HL-60 (cell line): Measurements from ENCODE around the gene FYN.

ENCODE experiments used
- DNase-seq, 2 experiments: peaks; one replicate each; pipeline ENCODE4 v3.0.0-alpha.2; 2010 to 2020; ENCODE audit warnings: low read depth in 1 of 2, low spot score in 1 of 2
- H3K27ac ChIP-seq: fragments of 250-450 bp; sonication (Bioruptor Pico); replicated peaks from 2 replicates; pipeline ENCODE4 v1.5.1; 2020; ENCODE audit warnings: mild to moderate bottlenecking, moderate library complexity
- H3K27me3 ChIP-seq: fragments of 250-450 bp; sonication (Bioruptor Pico); 2 replicates; pipeline ENCODE4 v1.5.1; 2021; ENCODE audit warnings: mild to moderate bottlenecking, moderate library complexity; ENCODE audit not compliant: insufficient read depth, poor library complexity, severe bottlenecking
- H3K4me3 ChIP-seq: replicated peaks from 2 replicates; pipeline ENCODE4 v1.5.1; 2011; ENCODE audit warnings: mild to moderate bottlenecking, control low read depth, low read length; ENCODE audit not compliant: insufficient read depth
- GABPA ChIP-seq: IDR thresholded peaks from 2 replicates; pipeline ENCODE4 v1.6.1; 2012; ENCODE audit warnings: low read depth
- POLR2AphosphoS5 ChIP-seq: IDR thresholded peaks from 2 replicates; pipeline ENCODE4 v1.6.1; 2012; ENCODE audit warnings: low read depth
- SPI1 ChIP-seq: IDR thresholded peaks from 2 replicates; pipeline ENCODE4 v1.6.1; 2012; ENCODE audit warnings: low read depth, mild to moderate bottlenecking, borderline replicate concordance
- TF ChIP-seq, protein P1 (sequence below): IDR thresholded peaks from one replicate; pipeline ENCODE4 v1.5.1; 2011; ENCODE audit warnings: low read length, control low read depth, inconsistent platforms; ENCODE audit not compliant: insufficient read depth
- TF ChIP-seq, protein P2 (sequence below): IDR thresholded peaks from 2 replicates; pipeline ENCODE4 v1.6.1; 2012; ENCODE audit warnings: low read depth; ENCODE audit not compliant: insufficient replicate concordance

The FYN gene

GRCh38 chr6:111652156-111652555 is 221.1 kb downstream of the FYN start:
- DNase-seq, result no peak
- H3K27ac ChIP-seq, result no peak overlapping the region

DNA sequence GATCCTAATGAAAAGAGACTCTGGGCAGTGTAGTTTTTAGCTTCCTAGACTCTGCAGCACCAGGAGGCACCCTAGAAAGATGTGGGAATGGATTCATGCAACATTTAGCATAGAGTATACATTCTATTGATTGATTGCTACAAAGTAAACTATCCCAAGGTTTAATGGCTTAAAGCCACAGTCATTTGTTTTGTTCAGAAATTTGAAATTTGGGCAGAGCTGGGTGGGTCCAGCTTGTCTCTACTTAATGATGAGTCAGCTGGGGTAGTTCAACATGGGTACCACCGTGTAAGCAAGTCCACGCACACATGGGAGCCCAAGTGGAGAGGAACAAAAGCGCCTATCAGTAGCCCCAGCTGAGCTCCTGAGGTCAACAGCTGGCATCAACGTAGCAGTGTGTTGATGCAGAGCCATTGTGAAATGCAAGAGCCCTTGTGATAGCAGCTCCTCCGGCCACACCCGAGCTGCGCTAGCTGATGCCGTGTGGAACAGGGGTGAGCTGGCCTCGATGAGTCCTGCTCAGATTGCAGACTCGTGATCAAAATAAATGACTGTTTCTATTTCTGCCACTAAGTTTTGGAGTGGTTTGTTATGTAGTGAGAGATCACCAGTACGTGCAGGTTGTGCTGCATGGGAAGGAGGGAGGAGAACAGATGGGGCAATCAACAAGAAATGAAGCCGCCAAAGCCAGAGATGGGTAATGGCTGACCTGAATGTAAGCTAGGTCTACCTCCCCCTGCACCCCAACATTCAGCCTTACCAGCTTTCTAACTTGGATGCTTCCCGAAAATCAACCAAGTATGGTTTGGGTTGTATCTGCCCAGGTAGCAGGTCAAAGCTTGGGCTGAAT is 221.8 kb downstream of the FYN start:
- DNase-seq, result no peak
- no peak for TF ChIP-seq POLR2AphosphoS5
- TF ChIP-seq, protein P1, sequence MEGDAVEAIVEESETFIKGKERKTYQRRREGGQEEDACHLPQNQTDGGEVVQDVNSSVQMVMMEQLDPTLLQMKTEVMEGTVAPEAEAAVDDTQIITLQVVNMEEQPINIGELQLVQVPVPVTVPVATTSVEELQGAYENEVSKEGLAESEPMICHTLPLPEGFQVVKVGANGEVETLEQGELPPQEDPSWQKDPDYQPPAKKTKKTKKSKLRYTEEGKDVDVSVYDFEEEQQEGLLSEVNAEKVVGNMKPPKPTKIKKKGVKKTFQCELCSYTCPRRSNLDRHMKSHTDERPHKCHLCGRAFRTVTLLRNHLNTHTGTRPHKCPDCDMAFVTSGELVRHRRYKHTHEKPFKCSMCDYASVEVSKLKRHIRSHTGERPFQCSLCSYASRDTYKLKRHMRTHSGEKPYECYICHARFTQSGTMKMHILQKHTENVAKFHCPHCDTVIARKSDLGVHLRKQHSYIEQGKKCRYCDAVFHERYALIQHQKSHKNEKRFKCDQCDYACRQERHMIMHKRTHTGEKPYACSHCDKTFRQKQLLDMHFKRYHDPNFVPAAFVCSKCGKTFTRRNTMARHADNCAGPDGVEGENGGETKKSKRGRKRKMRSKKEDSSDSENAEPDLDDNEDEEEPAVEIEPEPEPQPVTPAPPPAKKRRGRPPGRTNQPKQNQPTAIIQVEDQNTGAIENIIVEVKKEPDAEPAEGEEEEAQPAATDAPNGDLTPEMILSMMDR, result no peak
- H3K27me3 ChIP-seq, result no peaks in the 10 kb centered on the region
- no peak overlapping the region for H3K4me3 ChIP-seq
- no peak overlapping the region for H3K27ac ChIP-seq

More at GRCh38 chr6:111652156-111652555, 221.1 kb downstream of the FYN start:
- Histone ChIP-seq H3K27me3 (no peaks in the 10 kb centered on the region), H3K4me3 (no peak overlapping the region)
- TF ChIP-seq GABPA, result no peak
- TF ChIP-seq, protein P2, sequence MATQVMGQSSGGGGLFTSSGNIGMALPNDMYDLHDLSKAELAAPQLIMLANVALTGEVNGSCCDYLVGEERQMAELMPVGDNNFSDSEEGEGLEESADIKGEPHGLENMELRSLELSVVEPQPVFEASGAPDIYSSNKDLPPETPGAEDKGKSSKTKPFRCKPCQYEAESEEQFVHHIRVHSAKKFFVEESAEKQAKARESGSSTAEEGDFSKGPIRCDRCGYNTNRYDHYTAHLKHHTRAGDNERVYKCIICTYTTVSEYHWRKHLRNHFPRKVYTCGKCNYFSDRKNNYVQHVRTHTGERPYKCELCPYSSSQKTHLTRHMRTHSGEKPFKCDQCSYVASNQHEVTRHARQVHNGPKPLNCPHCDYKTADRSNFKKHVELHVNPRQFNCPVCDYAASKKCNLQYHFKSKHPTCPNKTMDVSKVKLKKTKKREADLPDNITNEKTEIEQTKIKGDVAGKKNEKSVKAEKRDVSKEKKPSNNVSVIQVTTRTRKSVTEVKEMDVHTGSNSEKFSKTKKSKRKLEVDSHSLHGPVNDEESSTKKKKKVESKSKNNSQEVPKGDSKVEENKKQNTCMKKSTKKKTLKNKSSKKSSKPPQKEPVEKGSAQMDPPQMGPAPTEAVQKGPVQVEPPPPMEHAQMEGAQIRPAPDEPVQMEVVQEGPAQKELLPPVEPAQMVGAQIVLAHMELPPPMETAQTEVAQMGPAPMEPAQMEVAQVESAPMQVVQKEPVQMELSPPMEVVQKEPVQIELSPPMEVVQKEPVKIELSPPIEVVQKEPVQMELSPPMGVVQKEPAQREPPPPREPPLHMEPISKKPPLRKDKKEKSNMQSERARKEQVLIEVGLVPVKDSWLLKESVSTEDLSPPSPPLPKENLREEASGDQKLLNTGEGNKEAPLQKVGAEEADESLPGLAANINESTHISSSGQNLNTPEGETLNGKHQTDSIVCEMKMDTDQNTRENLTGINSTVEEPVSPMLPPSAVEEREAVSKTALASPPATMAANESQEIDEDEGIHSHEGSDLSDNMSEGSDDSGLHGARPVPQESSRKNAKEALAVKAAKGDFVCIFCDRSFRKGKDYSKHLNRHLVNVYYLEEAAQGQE, result no peak
- TF ChIP-seq SPI1, result no peak
- TF ChIP-seq, protein P1, result no peak
- TF ChIP-seq POLR2AphosphoS5, result no peak

DNA sequence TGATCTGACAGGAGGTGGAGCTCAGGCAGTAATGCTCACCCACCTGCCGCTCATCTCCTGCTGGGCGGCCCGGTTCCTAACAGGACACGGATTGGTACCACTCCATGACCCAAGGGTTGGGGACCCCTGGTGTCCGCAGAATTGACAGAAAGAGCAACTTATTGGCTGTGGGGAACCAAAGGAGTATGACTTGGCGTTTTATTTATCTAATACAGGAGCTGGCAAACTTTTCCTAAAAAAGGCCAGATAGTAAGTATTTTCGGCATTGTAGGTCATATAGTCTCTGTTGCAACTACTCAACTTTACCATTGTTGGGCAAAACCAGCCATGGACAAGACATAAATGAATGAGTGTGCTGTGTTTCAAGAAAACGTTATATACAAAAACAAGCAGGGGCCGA is 223.2 kb downstream of the FYN start:
- TF ChIP-seq GABPA (no peak), SPI1 (no peak), POLR2AphosphoS5 (no peak)
- TF ChIP-seq, protein P2, result no peak
- TF ChIP-seq, protein P1, result no peak
- DNase-seq, result no peak
- no peak overlapping the region for H3K4me3 ChIP-seq
- no peaks in the 10 kb centered on the region for H3K27me3 ChIP-seq
- H3K27ac ChIP-seq, result no peak overlapping the region

DNA sequence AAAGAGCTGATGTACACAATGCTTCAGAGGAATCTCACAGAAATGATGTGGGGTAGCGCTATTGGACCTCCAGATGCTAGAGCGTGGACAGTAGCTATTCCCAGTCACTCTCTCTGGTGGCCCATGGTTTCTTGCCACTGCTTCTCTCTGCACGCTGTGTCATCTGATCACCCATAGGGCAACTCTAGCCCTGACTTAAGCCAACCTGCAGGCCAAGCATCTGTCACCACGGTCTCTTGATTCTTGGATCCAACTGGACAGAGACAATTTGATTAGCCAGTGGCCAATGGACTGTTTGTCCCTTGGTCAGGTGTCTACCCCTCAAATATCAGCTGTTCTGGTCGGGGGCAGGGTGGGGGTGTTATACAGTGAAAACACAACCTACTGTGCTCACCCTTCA is 225.2 kb downstream of the FYN start:
- Histone ChIP-seq H3K27me3 (no peaks in the 10 kb centered on the region), H3K4me3 (no peak overlapping the region), H3K27ac (no peak overlapping the region)
- DNase-seq, result no peak
- no peak for TF ChIP-seq SPI1
- TF ChIP-seq, protein P2, result no peak
- TF ChIP-seq GABPA, result no peak
- TF ChIP-seq, protein P1, result no peak
- no peak for TF ChIP-seq POLR2AphosphoS5
